H1 (cell line): Measurements from ENCODE around the gene LILRB4. TPM values are rescaled to one million over a fixed set of nuclear protein-coding genes. Genes with fewer than 3 reads are reported as not detected.

Source experiments
- CTCF ChIA-PET: fragments of 300-600 bp; sonication (Branson Sonifier 250); formaldehyde crosslinking; loops from one replicate; lab custom pipeline; 2021; ENCODE audit not compliant: partially characterized antibody; lab: Charles Lee
- POLR2A ChIA-PET: fragments of 300-600 bp; sonication (Branson Sonifier 250); formaldehyde crosslinking; loops from one replicate; lab custom pipeline; 2021; ENCODE audit warnings: inconsistent platforms; ENCODE audit not compliant: partially characterized antibody; lab: Charles Lee
- DNase-seq, 2 experiments: peaks; one replicate each; pipeline versions ENCODE4 v3.0.0 to v3.0.0-alpha.2; 2010 to 2022; ENCODE audit warnings: low spot score in 2 of 2, low read depth in 1 of 2, mixed read lengths in 1 of 2
- FAIRE-seq: peaks from 2 replicates; lab custom pipeline; 2011; peaks lifted over from hg19 to GRCh38; lab: Jason Lieb, UNC
- H2AFZ ChIP-seq: 2 replicates; pipeline ENCODE4 v1.8.1; 2012; ENCODE audit warnings: low read length, inconsistent platforms
- H2AK5ac ChIP-seq: 2 replicates; pipeline ENCODE4 v1.6.1; 2013; ENCODE audit warnings: low read depth, low read length
- H2BK120ac ChIP-seq: replicated peaks from 2 replicates; pipeline ENCODE3; 2013; ENCODE audit warnings: low read depth, low read length, inconsistent platforms
- H2BK12ac ChIP-seq: 2 replicates; pipeline ENCODE4 v1.6.1; 2013; ENCODE audit warnings: low read depth, low read length
- H2BK15ac ChIP-seq: 2 replicates; pipeline ENCODE4 v1.6.1; 2013; ENCODE audit warnings: low read length
- H2BK20ac ChIP-seq: 2 replicates; pipeline ENCODE4 v1.6.1; 2013; ENCODE audit warnings: low read length
- H2BK5ac ChIP-seq: 2 replicates; pipeline ENCODE4 v1.6.1; 2013; ENCODE audit warnings: low read depth, low read length
- H3K14ac ChIP-seq: 2 replicates; pipeline ENCODE4 v1.6.1; 2013; ENCODE audit warnings: inconsistent platforms; ENCODE audit not compliant: insufficient read length
- H3K18ac ChIP-seq: 2 replicates; pipeline ENCODE4 v1.6.1; 2013; ENCODE audit warnings: low read length; ENCODE audit errors: extremely low read depth
- H3K23ac ChIP-seq: 2 replicates; pipeline ENCODE4 v1.6.1; 2013; ENCODE audit warnings: inconsistent platforms; ENCODE audit not compliant: insufficient read length
- H3K23me2 ChIP-seq: 2 replicates; pipeline ENCODE4 v1.6.1; 2013; ENCODE audit warnings: low read depth, low read length
- H3K27ac ChIP-seq: 2 replicates; pipeline ENCODE4 v1.6.1; 2011; ENCODE audit warnings: low read depth, low read length, inconsistent platforms
- H3K27me3 ChIP-seq, 4 experiments: replicated peaks in 1 of 4; 1 replicate in 1 of 4; 2 replicates in 3 of 4; pipeline versions ENCODE4 v1.6.1 to v1.8.1; 2011 to 2013; ENCODE audit warnings: low read length in 3 of 4, mild to moderate bottlenecking in 3 of 4, inconsistent platforms in 2 of 4, mixed read lengths in 2 of 4, moderate library complexity in 1 of 4; ENCODE audit not compliant: control insufficient read depth in 3 of 4, insufficient read depth in 3 of 4; ENCODE audit errors: extremely low read depth in 1 of 4
- H3K36me3 ChIP-seq, 4 experiments: 2 replicates each; pipeline versions ENCODE4 v1.6.1 to v1.8.1; 2011 to 2013; ENCODE audit warnings: mild to moderate bottlenecking in 4 of 4, low read length in 3 of 4, moderate library complexity in 2 of 4, control low read depth in 1 of 4, inconsistent platforms in 1 of 4; ENCODE audit not compliant: insufficient read depth in 4 of 4, control insufficient read depth in 2 of 4
- H3K4ac ChIP-seq: replicated peaks from 2 replicates; pipeline ENCODE3; 2013; ENCODE audit warnings: low read length, low read depth, mixed read lengths, inconsistent platforms; ENCODE audit not compliant: insufficient read length
- H3K4me1 ChIP-seq, 4 experiments: replicated peaks in 1 of 4; 1 replicate in 1 of 4; 2 replicates in 3 of 4; pipeline versions ENCODE4 v1.6.1 to v1.8.1; 2011 to 2013; ENCODE audit warnings: low read length in 3 of 4, inconsistent platforms in 2 of 4, mixed read lengths in 1 of 4; ENCODE audit not compliant: insufficient read depth in 4 of 4, control insufficient read depth in 3 of 4
- H3K4me2 ChIP-seq, 2 experiments: 2 replicates each; pipeline versions ENCODE4 v1.6.1 to v1.8.1; 2011 to 2013; ENCODE audit warnings: low read depth in 2 of 2, low read length in 2 of 2, control low read depth in 1 of 2, inconsistent platforms in 1 of 2, mild to moderate bottlenecking in 1 of 2; ENCODE audit not compliant: insufficient read depth in 1 of 2
- H3K4me3 ChIP-seq, 4 experiments: fragments of 200-600, 300-600 bp in 1 of 4; sonication (generic), shearing (Covaris generic), sonication (Bioruptor Twin) in 1 of 4; 2 replicates each; pipeline versions ENCODE4 v1.5.1 to v1.8.1; 2011 to 2016; ENCODE audit warnings: low read length in 4 of 4, low read depth in 3 of 4, control low read depth in 2 of 4, inconsistent platforms in 2 of 4, mild to moderate bottlenecking in 2 of 4, mixed read lengths in 1 of 4, moderate library complexity in 1 of 4; ENCODE audit not compliant: insufficient read depth in 2 of 4; ENCODE audit errors: extremely low read depth in 1 of 4
- H3K56ac ChIP-seq: replicated peaks from 2 replicates; pipeline ENCODE3; 2013; ENCODE audit warnings: low read depth, mild to moderate bottlenecking, mixed read lengths, low read length, inconsistent platforms; ENCODE audit not compliant: insufficient read length
- H3K79me1 ChIP-seq: 2 replicates; pipeline ENCODE4 v1.6.1; 2013; ENCODE audit warnings: low read depth, low read length, control low read depth
- H3K79me2 ChIP-seq, 2 experiments: 2 replicates each; pipeline versions ENCODE4 v1.6.1 to v1.8.1; 2012 to 2013; ENCODE audit warnings: low read length in 2 of 2, mild to moderate bottlenecking in 2 of 2, inconsistent platforms in 1 of 2; ENCODE audit not compliant: insufficient read depth in 2 of 2, control insufficient read depth in 1 of 2
- H3K9ac ChIP-seq, 4 experiments: replicated peaks in 1 of 4; 1 replicate in 1 of 4; 2 replicates in 3 of 4; pipeline versions ENCODE4 v1.6.1 to v1.8.1; 2011 to 2013; ENCODE audit warnings: low read depth in 3 of 4, low read length in 3 of 4, control low read depth in 2 of 4, mild to moderate bottlenecking in 2 of 4, moderate library complexity in 2 of 4, inconsistent platforms in 1 of 4; ENCODE audit errors: extremely low read depth in 1 of 4
- H3K9me3 ChIP-seq, 2 experiments: 2 replicates each; pipeline versions ENCODE4 v1.6.1 to v1.8.1; 2012 to 2013; ENCODE audit warnings: mild to moderate bottlenecking in 2 of 2, moderate library complexity in 2 of 2, control low read depth in 1 of 2, inconsistent platforms in 1 of 2, low read depth in 1 of 2, low read length in 1 of 2, mixed read lengths in 1 of 2; ENCODE audit not compliant: insufficient read depth in 2 of 2
- H4K20me1 ChIP-seq, 2 experiments: replicated peaks in 1 of 2; 2 replicates each; pipeline versions ENCODE3 to v1.8.1; 2011 to 2013; ENCODE audit warnings: inconsistent platforms in 2 of 2, low read length in 2 of 2, mild to moderate bottlenecking in 1 of 2; ENCODE audit not compliant: insufficient read depth in 2 of 2, control insufficient read depth in 1 of 2
- H4K5ac ChIP-seq: 2 replicates; pipeline ENCODE4 v1.6.1; 2013; ENCODE audit warnings: low read length, low read depth, mixed read lengths, inconsistent platforms; ENCODE audit not compliant: insufficient read length
- H4K8ac ChIP-seq: 2 replicates; pipeline ENCODE4 v1.8.0; 2013; ENCODE audit warnings: mild to moderate bottlenecking, moderate library complexity, low read length, inconsistent platforms; ENCODE audit not compliant: insufficient read depth; ENCODE audit errors: extremely low read depth
- H4K91ac ChIP-seq: replicated peaks from 2 replicates; pipeline ENCODE3; 2013; ENCODE audit warnings: low read length, mixed read lengths, inconsistent platforms; ENCODE audit not compliant: insufficient read length
- ATF2 ChIP-seq: IDR thresholded peaks from 2 replicates; pipeline ENCODE4 v1.6.1; 2012; ENCODE audit warnings: low read length, inconsistent platforms
- CBX8 ChIP-seq: fragments of 300-800, 300-1000 bp; sonication (generic); IDR thresholded peaks from 2 replicates; pipeline ENCODE4 v1.7.1; 2016; ENCODE audit warnings: low read depth, low read length, borderline replicate concordance
- GTF2F1 ChIP-seq: IDR thresholded peaks from 2 replicates; pipeline ENCODE4 v1.6.1; 2012; ENCODE audit warnings: low read depth, low read length, improper control_type of control experiment, borderline replicate concordance
- HDAC6 ChIP-seq: IDR thresholded peaks from one replicate; pipeline ENCODE4 v1.7.1; 2012; ENCODE audit warnings: low read depth, mild to moderate bottlenecking, inconsistent platforms, low read length, moderate library complexity
- MAX ChIP-seq: IDR thresholded peaks from 2 replicates; pipeline ENCODE4 v1.6.1; 2012; ENCODE audit warnings: inconsistent platforms
- RAD21 ChIP-seq, 2 experiments: IDR thresholded peaks in 1 of 2; conservative IDR thresholded peaks in 1 of 2; 2 replicates each; pipeline ENCODE4 v1.6.1; 2011; ENCODE audit warnings: low read depth in 2 of 2, low read length in 2 of 2, improper control_type of control experiment in 1 of 2, inconsistent platforms in 1 of 2, mild to moderate bottlenecking in 1 of 2, moderate library complexity in 1 of 2
- SIRT6 ChIP-seq: IDR thresholded peaks from one replicate; pipeline ENCODE4 v1.7.1; 2012; ENCODE audit warnings: low read length, inconsistent platforms
- WGBS, 2 experiments: shearing (Covaris generic) in 1 of 2; methylation state at CpG; one replicate each; pipeline versions ENCODE4 v1.1.6 to v1.1.7; 2013 to 2015; ENCODE audit warnings: low lambda C conversion rate in 2 of 2, mixed read lengths in 2 of 2, inconsistent platforms in 1 of 2, low coverage in 1 of 2, missing lambda C conversion rate in 1 of 2; ENCODE audit not compliant: insufficient replicate concordance in 2 of 2, insufficient coverage in 1 of 2, insufficient read length in 1 of 2; ENCODE audit errors: extremely low coverage in 1 of 2, missing lambda C conversion rate in 1 of 2; 5-methylcytosine and 5-hydroxymethylcytosine counted together
- polyA plus RNA-seq, 7 experiments: library from polyadenylated mRNA; depleted of rRNA in 3 of 7; stranded (reverse) in 5 of 7; unstranded in 2 of 7; fragments of >200 nt in 5 of 7; fragments of 200-250 nt in 2 of 7; gene quantifications; 1 replicate in 5 of 7; 2 replicates in 1 of 7; 4 replicates in 1 of 7; pipeline versions ENCODE4 v1.2.1 to v1.2.3, GENCODE V29; 2011 to 2013; ENCODE audit warnings: missing spikeins in 2 of 7, mixed read lengths in 2 of 7
- total RNA-seq: library from RNA; stranded (reverse); fragmentation: NEBNext Ultra II Directional; extraction: Animal tissue kit (Norgen Biotek cat#: 25700); gene quantifications from 2 replicates; pipeline ENCODE4 v1.2.1, GENCODE V29; 2021

Gene LILRB4
- total and polyA plus RNA-seq, 2 of the 8 experiments (the other 6 are each of a cell fraction or from before 2014, with no cell fraction given), result not detected

- FAIRE-seq (no peak), DNase-seq (no peak)
- Histone ChIP-seq H2BK5ac (no peak overlapping the region), H3K4ac (no peak overlapping the region), H3K36me3 (no peaks in the 10 kb centered on the region), H3K23ac (no peak overlapping the region), H2BK20ac (no peak overlapping the region), H3K27me3 (no peaks in the 10 kb centered on the region), H3K4me1 (no peaks in the 10 kb centered on the region), H3K79me1 (no peaks in the 10 kb centered on the region), H2AK5ac (no peak overlapping the region), H4K8ac (no peak overlapping the region), H2BK12ac (no peak overlapping the region), H3K27ac (no peak overlapping the region), H2AFZ (no peak overlapping the region), H3K4me2 (no peak overlapping the region), H4K20me1 (no peaks in the 10 kb centered on the region), H3K23me2 (no peaks in the 10 kb centered on the region), H3K9ac (no peak overlapping the region), H3K14ac (no peak overlapping the region), H2BK120ac (no peak overlapping the region), H3K18ac (no peak overlapping the region), H3K9me3 (peaks cover 24 to 44% of the 10 kb centered on the region in 2 experiments), H4K5ac (no peak overlapping the region), H3K56ac (no peak overlapping the region), H3K79me2 (no peaks in the 10 kb centered on the region), H3K4me3 (no peak overlapping the region), H2BK15ac (no peak overlapping the region), H4K91ac (no peak overlapping the region)
- POLR2A ChIA-PET, result interaction anchor here (0.7 kb wide), 1 partner anchor 1174 kb away, joined by 4 read pairs; no protein-coding TSS in a partner anchor
- CTCF ChIA-PET, result interaction anchor here (0.5 to 1.2 kb wide), 6 partner anchors 12 to 1023 kb away, joined by 3 read pairs; no protein-coding TSS in a partner anchor
- WGBS, 2 experiments, result 36% methylated on average over 5 of the region's 5 CpGs; no CpG with 5 or more reads in 1 of the 2 experiments
- TF ChIP-seq HDAC6, result no peak
- TF ChIP-seq ATF2, result no peak
- no peak for TF ChIP-seq MAX
- TF ChIP-seq SIRT6, result no peak
- no peak for TF ChIP-seq CBX8
- TF ChIP-seq GTF2F1, result no peak
- no peak for TF ChIP-seq RAD21 (IDR thresholded peaks at IDR 0.05 in 1 of 2, conservative IDR thresholded peaks at IDR 0.05 in 1 of 2; ENCODE audit: low read depth in 2 of 2, low read length in 2 of 2)
Observed at GRCh38 chr19:54616821-54617560, 45.8 kb upstream of the LILRB4 start.
